HG03460 (cell line): ENCODE data around the gene OTUB2.

Source experiments
- ATAC-seq: cut with Tn5 transposase; IDR thresholded peaks from one replicate; pipeline ENCODE4 v1.9.1; 2021; ENCODE audit not compliant: unreplicated experiment

OTUB2 gene

DNA sequence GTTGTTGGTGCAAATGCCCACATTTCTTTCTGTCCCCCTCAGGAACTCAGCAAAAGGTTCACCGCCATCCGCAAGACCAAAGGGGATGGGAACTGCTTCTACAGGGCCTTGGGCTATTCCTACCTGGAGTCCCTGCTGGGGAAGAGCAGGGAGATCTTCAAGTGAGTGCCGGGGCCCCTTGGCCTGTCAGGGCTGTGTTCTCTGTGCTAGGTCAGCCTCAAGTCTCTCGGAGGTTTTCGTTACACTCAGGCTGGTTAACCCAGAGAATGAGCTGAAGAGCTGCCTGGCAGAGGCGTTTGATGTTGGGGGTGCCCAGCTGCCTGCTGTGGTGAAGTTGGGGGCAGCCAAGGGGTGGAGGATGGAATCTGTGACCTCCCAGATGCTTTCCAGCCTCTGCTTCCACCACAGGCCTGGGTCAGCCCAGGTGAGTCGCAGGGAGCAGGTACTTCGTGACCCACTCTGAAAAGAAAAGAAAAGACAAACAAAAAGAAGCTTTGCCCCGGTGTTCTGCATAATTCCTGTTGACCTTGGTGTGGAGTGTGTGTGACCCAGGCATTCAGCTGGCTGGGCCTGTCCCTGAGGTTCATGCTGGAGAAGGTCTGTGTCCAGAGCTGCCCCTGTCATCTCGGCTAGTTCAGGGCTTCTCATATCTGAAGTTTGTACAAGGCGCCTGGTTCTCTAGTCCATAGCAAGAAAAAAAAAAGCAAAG lies 12.9 kb downstream of the OTUB2 start:
- ATAC-seq: no peak

DNA sequence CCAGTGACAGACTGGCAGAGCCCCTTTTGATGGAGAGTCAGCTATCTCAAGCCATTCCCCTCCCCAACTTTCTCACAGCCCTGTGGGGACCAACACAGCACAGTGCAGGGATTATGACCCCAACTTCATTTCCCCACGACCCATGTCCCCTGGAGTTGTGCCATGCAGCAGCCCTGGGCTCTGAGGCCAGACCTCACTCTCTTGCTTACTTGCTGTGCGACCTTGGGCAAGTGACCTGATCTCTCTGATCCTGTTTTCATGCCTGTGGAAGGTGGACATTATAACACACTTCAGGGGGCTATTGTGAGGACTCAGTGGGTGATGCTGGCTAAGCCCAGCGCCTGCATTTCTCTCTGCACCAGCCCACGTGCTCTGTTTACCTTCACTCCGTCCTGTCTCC lies 14.1 kb downstream of the OTUB2 start:
- no peak for ATAC-seq

DNA sequence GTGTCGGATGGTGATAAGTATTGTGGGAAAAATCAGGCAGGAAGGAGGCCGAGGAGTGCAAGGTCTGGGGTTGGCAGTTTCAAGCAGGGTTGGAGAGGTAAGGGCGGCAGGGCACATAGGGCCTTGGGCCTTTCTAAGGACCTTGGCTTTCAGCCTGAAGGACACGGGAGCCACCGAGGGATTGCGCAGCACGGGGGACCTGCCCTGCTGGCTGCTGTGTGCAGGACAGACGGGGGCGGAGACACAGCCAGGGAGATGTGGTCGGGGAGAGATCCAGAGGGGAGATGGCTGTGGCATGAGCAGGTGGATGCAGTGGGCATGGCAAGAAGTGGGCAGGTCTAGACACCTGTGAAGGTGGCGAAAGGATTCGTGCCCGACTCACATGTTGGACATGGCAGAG lies 14.7 kb downstream of the OTUB2 start:
- ATAC-seq: no peak

DNA sequence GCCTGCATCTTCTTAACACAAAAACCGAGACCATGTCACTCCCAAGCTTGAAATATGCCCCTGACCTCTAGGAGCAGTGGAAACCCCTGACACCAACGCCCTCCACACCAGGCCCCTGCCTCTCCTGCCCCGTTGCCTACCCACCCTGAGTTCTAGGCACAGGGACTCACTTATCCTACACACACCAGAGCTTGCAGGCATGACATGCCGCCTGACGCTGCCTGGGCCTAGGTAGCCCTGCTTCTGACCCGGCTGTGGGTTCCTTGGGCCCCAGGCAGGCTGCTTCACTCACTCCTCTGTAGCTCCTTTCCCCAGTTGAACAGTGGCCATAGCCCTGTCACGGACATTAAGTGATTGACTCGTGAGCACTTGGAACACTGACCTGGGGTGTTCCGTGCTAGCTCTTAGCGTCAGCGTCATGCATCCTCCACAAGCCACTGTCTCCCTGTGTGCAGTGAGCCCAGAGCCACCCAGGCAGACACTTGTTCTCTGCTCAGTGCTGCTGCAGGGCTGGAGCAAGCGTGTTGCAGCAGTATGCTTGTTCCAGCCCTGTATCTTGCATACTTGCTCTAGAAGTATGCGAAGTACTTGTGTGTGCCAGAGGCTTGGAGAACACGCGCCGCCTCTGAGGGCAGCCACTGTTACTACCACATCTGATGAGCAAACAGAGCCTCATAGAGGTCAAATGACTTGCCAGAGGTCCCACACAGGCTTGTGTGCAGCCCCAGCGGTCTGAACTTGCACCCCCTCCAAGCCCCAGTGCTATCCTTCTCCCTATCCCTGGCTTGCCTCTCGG lies 15.6 kb downstream of the OTUB2 start:
- no peak for ATAC-seq

DNA sequence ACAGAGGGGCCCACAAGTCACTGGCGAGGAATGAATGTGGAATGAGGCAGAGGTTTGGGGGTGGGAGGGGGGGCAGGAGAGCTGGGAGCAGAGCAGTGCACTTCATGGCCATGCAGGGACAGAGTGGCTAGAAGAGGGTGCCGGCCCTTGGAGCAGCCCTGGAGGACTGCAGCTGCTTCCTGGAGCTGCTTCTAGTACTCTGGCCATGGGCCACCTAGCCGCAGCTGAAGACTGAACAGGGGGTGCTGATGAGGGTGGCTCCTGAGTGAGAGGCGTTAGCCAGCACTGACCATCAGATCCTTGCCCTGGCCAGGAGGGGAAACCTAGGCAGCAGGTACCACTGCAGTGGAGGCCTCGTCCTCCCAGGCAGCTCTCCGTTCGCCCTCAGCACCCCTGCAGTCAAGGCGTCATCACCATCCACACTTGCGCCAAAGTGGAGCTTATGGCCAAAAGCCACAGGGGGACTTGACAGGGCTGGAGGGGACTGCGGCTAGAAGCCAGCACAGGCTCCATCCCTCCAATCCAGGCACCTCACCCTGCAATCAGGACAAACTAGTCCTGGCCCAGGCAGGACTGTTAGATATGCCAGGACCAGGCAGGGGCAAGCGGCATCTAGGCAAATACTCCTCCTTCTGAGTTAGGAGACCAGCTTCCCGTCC lies 16.4 kb downstream of the OTUB2 start:
- no peak for ATAC-seq

DNA sequence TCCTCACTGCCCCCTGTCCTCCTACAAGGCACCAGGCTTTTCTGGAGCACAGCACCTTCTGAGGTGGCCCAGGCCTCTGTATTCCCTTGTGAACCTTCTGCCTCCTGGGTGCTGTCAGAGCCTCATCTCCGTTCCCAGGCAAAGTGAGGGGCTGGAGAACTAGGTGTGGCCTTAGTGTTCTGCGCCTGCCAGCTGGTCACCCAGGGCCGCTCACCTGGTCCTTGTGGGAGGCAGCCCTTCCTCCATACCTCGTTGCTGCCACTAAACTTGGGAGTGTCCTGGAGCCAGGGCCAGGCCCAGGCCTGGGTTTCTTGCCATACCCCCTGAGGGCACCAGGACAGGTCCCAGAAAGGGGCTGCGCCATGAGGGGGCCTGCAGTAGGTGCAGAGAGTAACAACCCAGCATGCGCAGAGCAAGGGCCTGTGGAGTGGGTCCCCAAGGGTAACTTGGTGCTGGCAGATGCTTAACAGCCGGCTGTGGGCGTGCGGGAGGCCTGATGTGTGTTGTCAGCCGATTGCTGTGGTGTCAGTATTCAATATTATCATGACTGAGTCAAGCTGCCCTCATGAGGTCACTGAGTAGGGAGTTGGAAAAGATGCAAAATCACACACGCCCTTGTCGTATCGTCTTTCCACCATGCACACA lies 17.1 kb downstream of the OTUB2 start:
- ATAC-seq: no peak

DNA sequence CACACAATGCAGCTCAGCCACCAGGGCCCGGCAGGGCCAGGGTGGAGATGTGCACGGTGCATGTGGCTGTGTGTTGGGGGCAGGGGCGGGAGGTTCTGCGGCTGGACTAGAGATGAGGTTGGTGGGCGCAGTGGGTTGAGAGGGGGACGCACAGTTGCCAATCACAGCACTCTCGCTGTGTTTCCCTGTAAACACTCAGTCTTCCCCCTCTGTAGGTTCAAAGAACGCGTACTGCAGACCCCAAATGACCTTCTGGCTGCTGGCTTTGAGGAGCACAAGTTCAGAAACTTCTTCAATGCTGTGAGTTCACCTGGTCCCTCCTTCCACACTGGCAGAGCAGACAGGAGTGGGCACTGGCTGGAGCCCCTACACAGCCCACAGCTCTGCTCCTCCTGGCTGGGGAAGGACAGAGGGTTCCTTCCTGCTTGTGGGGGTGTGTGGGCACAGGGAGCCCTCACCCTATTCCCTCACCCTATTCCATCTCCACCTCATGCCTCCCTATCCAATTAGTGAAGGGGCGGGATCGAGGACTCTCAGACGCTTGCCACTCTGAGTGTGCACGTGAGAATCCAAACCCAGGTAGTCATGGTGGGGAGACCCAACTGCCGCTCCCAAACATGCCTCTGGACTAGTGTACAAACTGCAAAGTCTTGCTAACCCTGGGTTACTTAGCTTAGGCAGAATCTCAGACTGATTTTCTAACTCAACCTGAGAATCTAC lies 17.8 kb downstream of the OTUB2 start:
- no peak for ATAC-seq

DNA sequence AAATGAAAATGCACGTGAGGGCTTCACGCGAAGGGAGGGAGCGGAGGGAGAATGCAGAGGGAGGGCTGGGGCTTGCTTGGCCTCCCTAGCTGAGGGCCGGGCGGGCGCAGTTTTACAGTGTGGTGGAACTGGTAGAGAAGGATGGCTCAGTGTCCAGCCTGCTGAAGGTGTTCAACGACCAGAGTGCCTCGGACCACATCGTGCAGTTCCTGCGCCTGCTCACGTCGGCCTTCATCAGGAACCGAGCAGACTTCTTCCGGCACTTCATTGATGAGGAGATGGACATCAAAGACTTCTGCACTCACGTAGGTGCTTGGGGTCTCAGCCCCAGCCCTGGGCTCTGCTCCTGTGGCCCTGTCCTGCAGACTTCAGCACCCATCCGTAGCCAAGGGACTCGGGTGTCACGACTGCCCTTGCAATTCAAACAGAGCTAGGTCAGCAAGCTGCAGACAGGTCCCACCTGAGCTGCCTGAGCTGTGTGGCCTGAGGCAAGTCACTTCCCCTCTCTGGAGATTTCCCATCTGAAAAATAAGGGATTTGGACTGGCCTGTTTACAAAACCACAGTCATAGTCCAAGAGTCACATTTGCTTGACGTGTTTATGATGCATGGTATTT lies 18.4 kb downstream of the OTUB2 start:
- no peak for ATAC-seq

DNA sequence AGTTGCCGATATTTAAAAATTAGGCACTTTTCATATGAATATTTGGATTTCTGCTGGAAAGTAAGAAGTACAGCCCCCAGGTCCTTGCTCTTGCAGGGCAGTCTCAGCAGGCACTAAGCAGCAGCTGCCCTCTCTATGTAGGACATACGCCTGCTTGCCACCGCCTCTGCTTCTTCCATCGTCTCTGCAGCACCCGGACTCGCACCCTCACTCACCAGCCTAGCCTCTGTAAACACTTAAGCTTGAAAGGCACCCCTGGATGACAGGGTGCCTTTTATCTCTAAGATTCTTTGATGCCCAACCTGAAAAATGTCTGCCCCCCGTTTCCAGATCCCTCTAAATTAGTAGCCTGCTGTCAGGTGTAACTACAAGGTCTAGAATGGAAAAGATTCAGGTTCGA lies 19.0 kb downstream of the OTUB2 start:
- no peak for ATAC-seq

DNA sequence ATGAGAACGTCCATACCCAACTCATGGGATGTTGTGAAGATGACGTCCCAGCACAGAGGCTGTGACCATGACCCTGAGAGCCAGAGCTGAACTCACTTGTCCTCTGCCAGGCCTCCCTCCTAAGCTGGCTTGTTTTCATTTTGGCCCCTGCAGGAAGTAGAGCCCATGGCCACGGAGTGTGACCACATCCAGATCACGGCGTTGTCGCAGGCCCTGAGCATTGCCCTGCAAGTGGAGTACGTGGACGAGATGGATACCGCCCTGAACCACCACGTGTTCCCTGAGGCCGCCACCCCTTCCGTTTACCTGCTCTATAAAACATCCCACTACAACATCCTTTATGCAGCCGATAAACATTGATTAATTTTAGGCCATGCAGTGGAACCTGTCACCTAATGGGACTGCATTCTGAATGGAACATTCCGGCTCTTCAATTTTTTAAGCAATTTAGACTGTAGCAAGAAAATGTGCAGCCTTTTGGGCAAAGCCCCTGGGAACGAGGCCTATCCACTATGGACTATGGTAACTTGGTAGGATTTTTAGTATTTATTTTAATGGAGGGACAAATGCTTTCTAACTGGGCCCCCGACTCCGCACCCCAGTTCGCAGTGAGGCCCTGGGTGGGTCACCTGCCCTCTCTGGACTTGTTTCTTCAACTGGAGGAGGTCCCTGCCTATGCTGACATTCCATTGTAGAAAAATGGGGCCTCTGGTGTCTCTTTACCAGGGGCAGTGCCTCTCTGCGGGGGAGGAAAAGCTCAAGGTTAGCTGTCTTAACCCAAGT lies 19.6 kb downstream of the OTUB2 start:
- ATAC-seq: no peak

DNA sequence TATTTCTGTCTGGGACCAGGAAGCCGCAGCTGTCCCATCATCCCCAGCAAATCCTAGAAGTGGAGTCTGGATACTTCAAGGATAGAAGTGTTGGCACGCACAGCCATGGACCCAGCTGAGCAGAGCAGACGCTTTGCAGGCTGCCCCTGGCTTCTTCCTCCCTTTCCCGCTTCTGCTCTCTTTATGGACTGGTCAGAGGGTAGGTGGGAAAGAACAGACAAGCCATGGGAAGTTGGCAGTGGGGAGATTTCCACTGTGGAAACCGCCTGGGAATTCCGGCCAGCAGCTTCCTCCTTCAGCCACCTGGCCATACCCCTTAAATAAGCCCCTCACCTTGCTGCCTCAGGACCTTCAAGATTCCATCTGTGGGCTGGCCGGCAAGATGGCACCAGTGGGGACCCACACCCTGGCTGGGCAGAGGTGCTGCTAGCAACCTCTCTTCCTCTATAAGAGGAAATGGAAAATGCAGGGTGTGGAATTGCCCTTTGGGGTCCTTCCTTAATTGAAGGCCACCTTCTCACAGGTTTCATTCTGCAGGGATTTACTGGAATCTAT lies 20.6 kb downstream of the OTUB2 start:
- ATAC-seq: no peak

DNA sequence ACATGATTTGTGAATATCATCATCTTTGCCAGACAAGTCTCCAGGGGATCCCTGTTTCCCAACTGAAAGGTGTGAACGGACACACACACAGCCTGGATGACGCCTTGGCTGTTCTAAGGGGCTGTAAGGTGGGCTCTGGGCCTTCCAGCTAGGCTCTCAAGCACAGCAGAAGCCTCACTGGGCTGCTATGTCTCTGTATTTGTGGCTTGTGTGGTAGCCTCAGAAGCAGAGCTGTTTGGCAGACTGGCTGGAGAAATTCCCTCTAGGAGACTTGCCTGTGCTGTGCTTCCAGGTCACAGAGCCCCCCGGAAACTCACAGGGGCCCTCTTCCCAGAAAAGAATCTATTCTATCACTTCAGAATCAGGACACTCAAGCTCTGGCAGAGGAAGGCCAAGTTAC lies 21.4 kb downstream of the OTUB2 start:
- no peak for ATAC-seq

DNA sequence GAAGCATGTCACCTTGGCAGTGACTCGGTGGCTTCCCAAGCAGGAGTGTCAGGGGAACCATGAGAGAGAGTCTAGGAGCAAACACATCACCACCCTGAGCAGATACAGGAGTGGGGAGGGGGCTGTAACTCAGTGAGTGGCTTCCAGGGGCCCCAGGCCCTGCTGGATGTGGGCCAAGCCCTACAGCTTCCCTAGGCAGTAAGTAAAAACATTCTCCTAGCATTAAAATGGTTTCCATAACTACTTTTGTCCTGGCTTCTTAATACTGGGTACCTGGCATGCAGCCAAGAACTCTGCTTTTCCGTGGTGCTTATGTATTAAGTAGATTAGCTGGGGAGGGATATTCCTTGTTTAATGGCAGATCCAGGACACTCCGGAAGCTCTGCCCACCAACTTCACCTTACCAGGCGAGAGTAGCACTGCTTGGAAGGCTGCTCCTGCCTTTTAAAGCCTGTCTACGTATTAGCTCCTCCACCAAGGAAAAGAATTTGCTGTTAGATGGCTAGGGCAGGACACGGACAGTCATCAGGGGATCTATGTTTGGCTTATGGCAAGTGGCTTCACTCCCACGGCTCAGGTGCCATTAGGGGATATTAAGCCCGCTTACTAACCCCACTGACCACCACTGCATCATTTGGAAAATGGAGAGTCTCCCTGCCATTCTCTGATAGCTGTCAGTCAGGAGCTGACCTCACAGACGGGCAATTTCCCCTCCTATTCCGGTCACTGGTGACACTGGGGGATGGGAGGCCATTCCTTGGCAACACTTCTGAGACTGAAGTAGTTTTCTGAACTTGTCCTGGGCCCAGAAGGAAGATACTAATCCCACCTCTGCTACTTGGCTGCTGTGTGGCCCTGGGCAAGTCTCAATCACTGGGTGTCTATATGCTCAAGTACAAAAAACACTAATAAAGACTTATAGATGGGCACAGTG lies 22.8 kb downstream of the OTUB2 start:
- no peak for ATAC-seq

DNA sequence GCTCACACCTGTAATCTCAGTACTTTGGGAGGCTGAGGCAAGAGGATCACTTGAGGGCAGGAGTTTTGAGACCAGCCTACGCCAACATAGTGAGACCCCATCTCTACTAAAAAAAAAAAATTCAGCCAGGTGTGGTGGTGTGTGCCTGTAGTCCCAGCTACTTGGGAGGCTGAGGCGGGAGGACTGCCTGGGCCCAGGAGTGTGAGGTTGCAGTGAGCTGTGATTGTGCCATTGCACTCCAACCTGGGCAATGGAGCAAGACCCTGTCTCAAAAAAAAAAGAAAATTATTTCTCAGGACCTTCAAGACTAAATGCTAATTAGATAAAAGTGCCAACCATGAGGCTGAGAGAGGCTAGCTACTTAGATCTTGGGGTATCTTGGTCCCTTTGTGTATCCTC lies 23.5 kb downstream of the OTUB2 start:
- no peak for ATAC-seq

DNA sequence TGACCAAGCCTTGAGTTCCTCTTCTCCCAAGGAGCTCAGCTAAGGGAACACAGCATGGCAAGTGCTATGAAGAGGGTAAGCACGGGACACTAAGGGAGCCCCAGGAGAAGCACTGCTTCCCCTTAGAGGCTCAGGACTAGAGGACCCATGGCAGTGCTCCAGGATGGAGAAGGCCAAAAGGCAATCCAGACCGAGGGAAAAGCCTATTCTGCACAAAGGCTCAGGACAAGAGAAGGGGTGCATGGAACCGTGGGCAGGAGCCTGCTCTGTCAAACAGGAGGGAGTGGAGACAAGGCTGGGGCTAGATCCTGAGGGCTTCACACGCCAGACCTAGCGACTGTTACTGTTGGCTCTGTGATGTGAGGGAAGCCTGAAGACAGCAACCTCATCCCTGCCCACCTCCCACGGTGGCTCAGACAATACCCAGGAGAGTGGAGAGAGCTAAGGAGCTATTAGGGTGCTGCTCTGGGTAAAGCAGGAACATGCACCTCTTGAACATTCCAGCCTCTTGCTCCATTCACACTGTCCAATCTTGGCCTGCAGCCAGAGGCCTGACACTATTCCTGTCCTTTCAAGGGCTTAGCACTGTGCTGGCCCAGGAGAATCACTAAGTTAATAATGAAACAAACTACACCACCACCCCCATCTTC lies 24.2 kb downstream of the OTUB2 start:
- ATAC-seq: no peak

DNA sequence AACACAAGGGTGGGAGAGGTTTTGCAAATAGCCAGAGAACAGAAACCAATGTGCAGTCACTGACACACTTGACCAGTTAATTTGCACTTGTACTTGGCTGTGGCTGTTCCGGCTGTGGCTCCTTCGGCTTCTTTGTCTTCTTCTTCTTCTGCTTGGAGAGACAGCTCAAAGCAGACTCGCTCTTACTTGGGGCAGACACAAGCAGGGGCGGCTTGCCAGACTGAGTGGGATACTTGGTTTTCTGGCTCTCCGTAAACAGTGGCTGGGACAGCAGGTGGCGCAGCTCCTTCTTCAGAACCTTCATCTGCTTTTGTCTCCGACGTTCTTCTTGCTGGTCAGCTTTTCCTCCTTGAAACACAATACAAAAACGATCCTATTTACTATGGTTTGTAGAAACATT lies 25.0 kb downstream of the OTUB2 start:
- ATAC-seq: no peak

DNA sequence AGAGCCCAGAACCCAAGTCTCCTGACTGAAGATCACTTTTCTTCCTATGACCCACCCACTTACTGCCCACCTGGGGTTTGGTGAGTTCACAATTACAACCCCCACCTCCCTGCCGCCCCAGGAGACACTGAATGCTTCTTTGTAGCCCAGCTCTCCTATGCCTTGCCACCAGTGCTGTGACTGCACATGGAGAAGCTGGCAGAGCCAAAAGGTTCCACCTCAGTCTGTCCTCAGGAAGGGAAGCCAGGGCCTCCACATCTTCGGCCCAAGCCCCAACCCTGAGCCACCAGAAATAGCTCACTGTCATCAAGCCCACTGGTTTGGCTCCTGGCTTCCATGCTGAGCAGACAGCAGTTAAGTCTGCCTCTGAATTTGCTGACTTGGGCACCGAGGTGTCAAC lies 25.6 kb downstream of the OTUB2 start:
- no peak for ATAC-seq

DNA sequence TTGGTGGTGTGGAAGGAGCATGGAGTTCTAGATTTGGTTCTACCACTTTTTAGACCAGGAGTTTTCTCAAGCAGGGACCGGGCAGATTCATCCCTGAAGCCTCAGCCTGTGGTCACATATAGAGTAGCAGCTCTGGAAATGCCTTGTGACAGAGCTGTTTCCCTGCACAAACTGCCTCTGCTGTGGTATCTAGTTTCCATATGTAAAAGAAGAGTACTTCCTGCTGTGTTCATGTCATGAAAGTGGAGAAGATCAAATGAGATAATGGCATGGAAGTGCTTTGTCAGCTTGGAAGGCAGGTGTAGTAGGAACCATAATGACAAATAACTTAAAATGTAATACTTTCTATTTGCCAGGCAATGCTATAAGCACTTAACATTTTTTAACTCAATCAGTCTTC lies 26.1 kb downstream of the OTUB2 start:
- ATAC-seq: no peak
